HCT116 (cell line): ENCODE measurements around the gene ACTL10. TPM values are rescaled to one million over a fixed set of nuclear protein-coding genes. Genes with fewer than 3 reads are reported as not detected.

Source experiments
- ATAC-seq: fragments of 200-7000 bp; cut with Tn5 transposase; 2 replicates; pipeline ENCODE4 v1.9.1; 2020; ENCODE audit warnings: mild to moderate bottlenecking, moderate library complexity
- BruUV-seq: library from RNA; stranded (reverse); fragments of 400-500 nt; replicated peaks from 2 replicates; lab custom pipeline; 2021; lab: Mats Ljungman, UMichigan
- CTCF ChIA-PET: fragments of 300-600 bp; sonication (Branson Sonifier 250); formaldehyde crosslinking; loops from one replicate; lab custom pipeline; 2021; ENCODE audit warnings: antibody characterized with exemption; lab: Charles Lee
- POLR2A ChIA-PET: fragments of 300-600, 350-600 bp; sonication (Branson Sonifier 250); formaldehyde crosslinking; loops from one replicate; lab custom pipeline; 2021; ENCODE audit warnings: antibody characterized with exemption; lab: Charles Lee
- RAD21 ChIA-PET, 2 experiments: fragments of 300-600 bp; sonication (Branson Sonifier 250); formaldehyde crosslinking; loops; one replicate each; lab custom pipeline; 2023; ENCODE audit warnings: low total read pairs in 2 of 2; ENCODE audit not compliant: uncharacterized antibody in 2 of 2, unreplicated experiment in 2 of 2, low non-redundant PET in 1 of 2; lab: Charles Lee
- DNase-seq: peaks from one replicate; pipeline ENCODE4 v3.0.0-alpha.2; 2010; ENCODE audit warnings: low read depth, low spot score
- H2AFZ ChIP-seq: fragments of 200-600 bp; shearing (Covaris generic), sonication (generic); 2 replicates; pipeline ENCODE4 v1.6.1; 2017; ENCODE audit warnings: low read depth, mixed run types, mixed read lengths, antibody characterized with exemption, low read length; ENCODE audit not compliant: poor library complexity, severe bottlenecking
- H3K27ac ChIP-seq: 2 replicates; pipeline ENCODE4 v1.5.1; 2012; ENCODE audit warnings: low read depth, low read length
- H3K27me3 ChIP-seq: fragments of 200-600 bp; sonication (generic); 2 replicates; pipeline ENCODE4 v1.6.1; 2016; ENCODE audit warnings: mixed run types, low read length, mixed read lengths; ENCODE audit not compliant: insufficient read depth
- H3K36me3 ChIP-seq, 2 experiments: fragments of 200-500 bp in 1 of 2; fragments of 200-600 bp in 1 of 2; sonication (Bioruptor generic) in 1 of 2; sonication (generic) in 1 of 2; 2 replicates each; pipeline versions ENCODE4 v1.5.1 to v1.6.1; 2014 to 2016; ENCODE audit warnings: low read length in 2 of 2, inconsistent platforms in 1 of 2, mixed read lengths in 1 of 2, mixed run types in 1 of 2; ENCODE audit not compliant: insufficient read depth in 2 of 2, control insufficient read depth in 1 of 2
- H3K4me1 ChIP-seq, 2 experiments: fragments of 200-600 bp in 1 of 2; sonication (generic) in 1 of 2; 2 replicates each; pipeline versions ENCODE4 v1.5.1 to v1.6.1; 2012 to 2017; ENCODE audit warnings: low read length in 2 of 2, inconsistent platforms in 1 of 2, mild to moderate bottlenecking in 1 of 2, mixed read lengths in 1 of 2, mixed run types in 1 of 2, moderate library complexity in 1 of 2; ENCODE audit not compliant: insufficient read depth in 2 of 2, control insufficient read depth in 1 of 2
- H3K4me2 ChIP-seq: fragments of 200-600 bp; sonication (generic); 2 replicates; pipeline ENCODE4 v1.6.1; 2017; ENCODE audit warnings: mixed run types, low read length, mixed read lengths
- H3K4me3 ChIP-seq, 2 experiments: fragments of 200-600 bp in 1 of 2; sonication (generic) in 1 of 2; replicated peaks in 1 of 2; 2 replicates each; pipeline ENCODE4 v1.5.1; 2011 to 2016; ENCODE audit warnings: low read length in 2 of 2, control low read depth in 1 of 2, low read depth in 1 of 2, mild to moderate bottlenecking in 1 of 2, mixed read lengths in 1 of 2, mixed run types in 1 of 2
- H3K79me2 ChIP-seq: fragments of 200-600 bp; sonication (generic); 2 replicates; pipeline ENCODE4 v1.6.1; 2017; ENCODE audit warnings: mild to moderate bottlenecking, mixed run types, low read length, moderate library complexity, mixed read lengths; ENCODE audit not compliant: insufficient read depth
- H3K9ac ChIP-seq: fragments of 200-600 bp; sonication (generic); 2 replicates; pipeline ENCODE4 v1.6.1; 2016; ENCODE audit warnings: low read length, mixed read lengths
- H3K9me2 ChIP-seq: fragments of 200-600 bp; sonication (generic), shearing (Covaris generic); 2 replicates; pipeline ENCODE4 v1.6.1; 2017; ENCODE audit warnings: mixed run types, mild to moderate bottlenecking, moderate library complexity; ENCODE audit not compliant: insufficient read depth
- H3K9me3 ChIP-seq, 2 experiments: fragments of 200-500 bp in 1 of 2; fragments of 200-600 bp in 1 of 2; sonication (Bioruptor generic) in 1 of 2; sonication (generic) in 1 of 2; 2 replicates each; pipeline ENCODE4 v1.6.1; 2014 to 2017; ENCODE audit warnings: low read length in 2 of 2, mixed read lengths in 2 of 2, inconsistent platforms in 1 of 2, low read depth in 1 of 2, mild to moderate bottlenecking in 1 of 2, mixed run types in 1 of 2, moderate library complexity in 1 of 2; ENCODE audit not compliant: control insufficient read depth in 1 of 2, insufficient read depth in 1 of 2
- H4K20me1 ChIP-seq: fragments of 200-600 bp; sonication (generic), shearing (Covaris generic); 2 replicates; pipeline ENCODE4 v1.6.1; 2017; ENCODE audit warnings: mixed run types, mild to moderate bottlenecking, moderate library complexity; ENCODE audit not compliant: insufficient read depth
- ELF1 ChIP-seq: IDR thresholded peaks from 2 replicates; pipeline ENCODE4 v1.6.1; 2012; ENCODE audit warnings: low read depth, borderline replicate concordance
- JUND ChIP-seq: IDR thresholded peaks from 2 replicates; pipeline ENCODE4 v1.6.1; 2012
- POLR2A ChIP-seq: IDR thresholded peaks from 2 replicates; pipeline ENCODE4 v1.7.0; 2011; ENCODE audit warnings: borderline replicate concordance; ENCODE audit not compliant: insufficient read depth, insufficient read length; ENCODE audit errors: extremely low read depth
- REST ChIP-seq: IDR thresholded peaks from 2 replicates; pipeline ENCODE4 v1.6.1; 2012; ENCODE audit warnings: low read depth
- SIN3A ChIP-seq: IDR thresholded peaks from 2 replicates; pipeline ENCODE4 v1.6.1; 2012; ENCODE audit warnings: low read depth
- SP1 ChIP-seq: IDR thresholded peaks from 2 replicates; pipeline ENCODE4 v1.6.1; 2012; ENCODE audit warnings: low read depth
- ZBTB33 ChIP-seq: IDR thresholded peaks from 2 replicates; pipeline ENCODE4 v1.6.1; 2011; ENCODE audit warnings: mild to moderate bottlenecking, low read length, moderate library complexity; ENCODE audit not compliant: insufficient replicate concordance; ENCODE audit errors: extremely low read depth
- ZFX ChIP-seq: fragments of 450-650 bp; IDR thresholded peaks from 2 replicates; pipeline ENCODE4 v1.6.1; 2017
- ZNF274 ChIP-seq: fragments of 200-500 bp; sonication (Bioruptor generic); IDR thresholded peaks from 2 replicates; pipeline ENCODE4 v1.6.1; 2014; ENCODE audit warnings: mild to moderate bottlenecking, low read depth, low read length, inconsistent platforms
- intact Hi-C: fragments of 100-400 bp; cut with micrococcal nuclease; formaldehyde crosslinking; loops from 2 replicates; pipeline ENCODE4 v1.10.0; 2022
- total RNA-seq: library from RNA; stranded (reverse); gene quantifications from one replicate; pipeline ENCODE4 v1.2.1, GENCODE V29; 2021; ENCODE audit not compliant: unreplicated experiment

ACTL10 gene
- total RNA-seq, 1 experiment from 2014 or later, result 0.22 TPM

- intact Hi-C loops, result loop anchor here (10.0 kb wide), 1 partner anchor 465 kb away; no protein-coding TSS in a partner anchor
- DNase-seq, result no peak
- H3K4me1 ChIP-seq, result peaks cover 5 to 21% of the 10 kb centered on the region in 2 experiments
- ATAC-seq, result no peak
- no peaks in the 10 kb centered on the region for H3K27me3 ChIP-seq
- no TSS peak for BruUV-seq
- POLR2A ChIA-PET, result no interaction called here
- no peak overlapping the region for H3K27ac ChIP-seq
- H3K36me3 ChIP-seq, result peaks cover 0 to 3% of the 10 kb centered on the region in 2 experiments; a peak in 1 of 4 replicates
- no peak overlapping the region for H3K4me3 ChIP-seq
- no peak overlapping the region for H3K9ac ChIP-seq
- no peak for TF ChIP-seq SIN3A
- TF ChIP-seq ZFX, result no peak
- TF ChIP-seq ZNF274, result no peak
- no peak for TF ChIP-seq ELF1
- no peak for TF ChIP-seq POLR2A
- no peak for TF ChIP-seq SP1
- TF ChIP-seq JUND, result no peak
- no peak for TF ChIP-seq REST
- TF ChIP-seq ZBTB33, result no peak
- H3K9me3 ChIP-seq, result no peaks in the 10 kb centered on the region
- H3K9me2 ChIP-seq, result no peaks in the 10 kb centered on the region
- H3K79me2 ChIP-seq, result peaks cover 6% of the 10 kb centered on the region; the same call in 1 of the 2 replicates
- no peaks in the 10 kb centered on the region for H4K20me1 ChIP-seq
- H3K4me2 ChIP-seq, result no peak overlapping the region
- RAD21 ChIA-PET, result no interaction called here
- CTCF ChIA-PET, result no interaction called here
- H2AFZ ChIP-seq, result no peak overlapping the region
Observed at GRCh38 chr20:33659341-33660034, 7.3 kb upstream of the ACTL10 start.
